Stomach (tissue), 4 donors: Measurements from ENCODE around the gene INSC.

Experiments used
- CTCF ChIP-seq, 7 experiments: fragments of 450-650 bp in 4 of 7; fragments of 200-600 bp in 3 of 7; sonication (generic) in 3 of 7; IDR thresholded peaks; one replicate each; pipeline ENCODE4 v1.5.1; 2016 to 2019; ENCODE audit warnings: antibody characterized with exemption in 7 of 7, control low read depth in 2 of 7, mild to moderate bottlenecking in 1 of 7
- EP300 ChIP-seq: sonication (generic); formaldehyde crosslinking; IDR thresholded peaks from one replicate; pipeline ENCODE4 v1.6.1; 2017; ENCODE audit warnings: antibody characterized with exemption
- POLR2AphosphoS5 ChIP-seq, 3 donors: sonication (generic); formaldehyde crosslinking; IDR thresholded peaks; one replicate each; pipeline ENCODE4 v1.6.1; 2016; ENCODE audit warnings: antibody characterized with exemption in 3 of 3

- TF ChIP-seq EP300 (no peak), CTCF (IDR thresholded peaks at IDR 0.05) (no peak), POLR2AphosphoS5 (IDR thresholded peaks at IDR 0.05) (no peak)
Measured at GRCh38 chr11:15111215-15111614, 3.5 kb upstream of the INSC start.
